Aorta (tissue), 5 donors: ENCODE data around the gene PPARGC1A. TPM values are rescaled to one million over a fixed set of nuclear protein-coding genes. Genes with fewer than 3 reads are reported as not detected.

ENCODE experiments used
- ATAC-seq: fragments of 200-7000 bp; cut with Tn5 transposase; one replicate; pipeline ENCODE4 v1.9.1; 2022; ENCODE audit warnings: moderate library complexity; ENCODE audit not compliant: low FRiP score
- DNase-seq, 2 donors: peaks; one replicate each; pipeline ENCODE4 v3.0.0-alpha.2; 2020
- H3K27ac ChIP-seq, 2 donors: one replicate each; pipeline ENCODE4 v1.5.1; 2013; ENCODE audit warnings: low read length in 2 of 2, mild to moderate bottlenecking in 2 of 2, moderate library complexity in 2 of 2, control low read depth in 1 of 2, inconsistent platforms in 1 of 2, low read depth in 1 of 2
- H3K27me3 ChIP-seq, 2 donors: one replicate each; pipeline ENCODE4 v1.6.1; 2013; ENCODE audit warnings: control low read depth in 1 of 2, low read length in 1 of 2, mild to moderate bottlenecking in 1 of 2, moderate library complexity in 1 of 2; ENCODE audit not compliant: insufficient read depth in 2 of 2, control insufficient read depth in 1 of 2
- H3K36me3 ChIP-seq, 2 donors: one replicate each; pipeline ENCODE4 v1.6.1; 2013; ENCODE audit warnings: control low read depth in 1 of 2, low read length in 1 of 2, mild to moderate bottlenecking in 1 of 2; ENCODE audit not compliant: insufficient read depth in 2 of 2, control insufficient read depth in 1 of 2
- H3K4me1 ChIP-seq, 2 donors: one replicate each; pipeline ENCODE4 v1.6.1; 2013; ENCODE audit warnings: low read length in 2 of 2, control low read depth in 1 of 2, mild to moderate bottlenecking in 1 of 2, moderate library complexity in 1 of 2; ENCODE audit not compliant: insufficient read depth in 2 of 2, control insufficient read depth in 1 of 2
- H3K4me3 ChIP-seq, 2 donors: one replicate each; pipeline ENCODE4 v1.5.1; 2013; ENCODE audit warnings: low read length in 2 of 2, control low read depth in 1 of 2, mild to moderate bottlenecking in 1 of 2
- H3K9me3 ChIP-seq: one replicate; pipeline ENCODE4 v1.6.1; 2013; ENCODE audit warnings: mild to moderate bottlenecking, low read length; ENCODE audit not compliant: control insufficient read depth
- WGBS, 2 donors: extraction: QIAGEN DNeasy Blood & Tissue Kit; methylation state at CpG; one replicate each; pipeline ENCODE4 v1.1.7; 2013; 5-methylcytosine and 5-hydroxymethylcytosine counted together
- intact Hi-C, 2 donors: fragments of 100-400 bp; cut with DNase I; formaldehyde crosslinking; loops; one replicate each; pipeline versions ENCODE4 v1.14.2 to v1.15.0; 2022
- polyA plus RNA-seq, 2 donors: library from polyadenylated mRNA; stranded (reverse); fragments of 200-250 nt; gene quantifications; one replicate each; pipeline ENCODE4 v1.2.3, GENCODE V29; 2013
- total RNA-seq, 2 donors: library from RNA; stranded (reverse); fragmentation: NEBNext Ultra II Directional; extraction: Animal tissue kit (Norgen Biotek cat#: 25700); gene quantifications; one replicate each; pipeline ENCODE4 v1.2.1, GENCODE V29; 2021
- donor health status: healthy with polysubstance abuse.
- donor health status: Bipolar disorder and iron deficiency.
- donor health status: DM: no; HTN: no; CAD: no.
- donor health status: DM: no; HTN: no; CAD: no.
- donor health status: DM: yes; HTN: yes; CAD: no.

PPARGC1A gene
- total and polyA plus RNA-seq, 4 donors = 0.67 to 3.8 (median 1.9) TPM

- H3K27ac ChIP-seq = no peak overlapping the region
- no peak overlapping the region for H3K4me3 ChIP-seq
- intact Hi-C loops = no loop called here
- no peaks in the 10 kb centered on the region for H3K9me3 ChIP-seq
- WGBS, 2 donors = 36 to 38% methylated on average over 7 of the region's 7 CpGs
- no peaks in the 10 kb centered on the region for H3K36me3 ChIP-seq
- ATAC-seq (no peak), DNase-seq (no peak)
- H3K4me1 ChIP-seq = peaks cover 0 to 2% of the 10 kb centered on the region in 2 donors
- no peaks in the 10 kb centered on the region for H3K27me3 ChIP-seq
Observed at GRCh38 chr4:23903859-23904438, 14.1 kb upstream of the PPARGC1A start.

GRCh38 chr4:23902222-23902804 is 12.5 kb upstream of the PPARGC1A start:
- H3K27me3 ChIP-seq = no peaks in the 10 kb centered on the region
- ATAC-seq (no peak), DNase-seq (no peak)
- no peak overlapping the region for H3K27ac ChIP-seq
- H3K36me3 ChIP-seq = no peaks in the 10 kb centered on the region
- no peak overlapping the region for H3K4me3 ChIP-seq
- H3K9me3 ChIP-seq = no peaks in the 10 kb centered on the region
- peaks cover 0 to 2% of the 10 kb centered on the region in 2 donors for H3K4me1 ChIP-seq
- intact Hi-C loops = no loop called here
- 85 to 91% methylated on average over 4 of the region's 4 CpGs for WGBS, 2 donors

- peaks cover 0 to 2% of the 10 kb centered on the region in 2 donors for H3K4me1 ChIP-seq
- no peak for DNase-seq
- no peak for ATAC-seq
Observed at GRCh38 chr4:23900636-23901035, 10.8 kb upstream of the PPARGC1A start.

GRCh38 chr4:23899565-23899964 is 9.7 kb upstream of the PPARGC1A start:
- DNase-seq (no peak), ATAC-seq (no peak)
- no peaks in the 10 kb centered on the region for H3K27me3 ChIP-seq
- H3K4me1 ChIP-seq = peaks cover 0 to 2% of the 10 kb centered on the region in 2 donors
- 87 to 91% methylated on average over 4 of the region's 4 CpGs for WGBS, 2 donors
- no peak overlapping the region for H3K4me3 ChIP-seq
- H3K36me3 ChIP-seq = no peaks in the 10 kb centered on the region
- no peak overlapping the region for H3K27ac ChIP-seq
- intact Hi-C loops = no loop called here
- no peaks in the 10 kb centered on the region for H3K9me3 ChIP-seq

More at GRCh38 chr4:23900636-23901035, 10.8 kb upstream of the PPARGC1A start:
- no peaks in the 10 kb centered on the region for H3K36me3 ChIP-seq
- whole genome bisulfite sequencing, 2 donors = 78 to 80% methylated on average over 6 of the region's 6 CpGs
- no peak overlapping the region for H3K4me3 ChIP-seq
- intact Hi-C loops = no loop called here
- H3K27me3 ChIP-seq = no peaks in the 10 kb centered on the region
- H3K9me3 ChIP-seq = no peaks in the 10 kb centered on the region
- H3K27ac ChIP-seq = no peak overlapping the region

GRCh38 chr4:23897564-23898109 is 7.8 kb upstream of the PPARGC1A start:
- Histone ChIP-seq H3K4me3 (no peak overlapping the region), H3K9me3 (no peaks in the 10 kb centered on the region), H3K27ac (no peak overlapping the region), H3K36me3 (no peaks in the 10 kb centered on the region), H3K4me1 (no peaks in the 10 kb centered on the region), H3K27me3 (no peaks in the 10 kb centered on the region)
- ATAC-seq (no peak), DNase-seq (no peak)
- intact Hi-C loops = no loop called here
- 82 to 84% methylated on average over 4 of the region's 4 CpGs for WGBS, 2 donors

GRCh38 chr4:23894021-23894420 is 4.2 kb upstream of the PPARGC1A start:
- no peak overlapping the region for H3K27ac ChIP-seq
- intact Hi-C loops = no loop called here
- 71 to 75% methylated on average over 2 of the region's 2 CpGs for WGBS, 2 donors

GRCh38 chr4:23891064-23891421 is 1.2 kb upstream of the PPARGC1A start:
- Histone ChIP-seq H3K36me3 (no peaks in the 10 kb centered on the region), H3K4me1 (no peaks in the 10 kb centered on the region), H3K27ac (no peak overlapping the region), H3K27me3 (no peaks in the 10 kb centered on the region), H3K4me3 (peak overlapping the region; percentile 61 to 92), H3K9me3 (no peaks in the 10 kb centered on the region)
- 26 to 28% methylated on average over 1 of the region's 1 CpG for WGBS, 2 donors
- DNase-seq (no peak), ATAC-seq (no peak)
- intact Hi-C loops = no loop called here

More at GRCh38 chr4:23894021-23894420, 4.2 kb upstream of the PPARGC1A start:
- Histone ChIP-seq H3K27me3 (no peaks in the 10 kb centered on the region), H3K36me3 (no peaks in the 10 kb centered on the region), H3K4me1 (no peaks in the 10 kb centered on the region), H3K4me3 (no peak overlapping the region), H3K9me3 (no peaks in the 10 kb centered on the region)
- ATAC-seq = no peak
- DNase-seq = no peak

- H3K4me3 ChIP-seq = peak overlapping the region; percentile 61 to 92
- DNase-seq (no peak), ATAC-seq (no peak)
- H3K27ac ChIP-seq = no peak overlapping the region
- intact Hi-C loops = no loop called here
- WGBS, 2 donors = 2 to 3% methylated on average over 9 of the region's 9 CpGs
- H3K9me3 ChIP-seq = no peaks in the 10 kb centered on the region
- H3K4me1 ChIP-seq = no peaks in the 10 kb centered on the region
- no peaks in the 10 kb centered on the region for H3K36me3 ChIP-seq
- no peaks in the 10 kb centered on the region for H3K27me3 ChIP-seq
Observed at GRCh38 chr4:23890369-23891063, 669 bp upstream of the PPARGC1A start.
